T-helper 2 cell treated with Interferon-gamma antibody and Interleukin-4, amounts not matched to agents 100 ng/mL and 5 ng/mL, for 36 hours (primary cell): ENCODE results near the gene LACTB. TPM values are rescaled to one million over a fixed set of nuclear protein-coding genes. Genes with fewer than 3 reads are reported as not detected.

Source experiments
- intact Hi-C: fragments of 100-400 bp; cut with micrococcal nuclease; formaldehyde crosslinking; loops from one replicate; pipeline ENCODE4 v1.15.1; 2023
- total RNA-seq: library from RNA; stranded (reverse); gene quantifications from 2 replicates; pipeline ENCODE4 v1.2.3, GENCODE V29; 2022

LACTB gene
- total RNA-seq, 1 donor from 2014 or later: 11.2 TPM

- intact Hi-C loops: no loop called here
Observed at GRCh38 chr15:63166219-63166618, 44.6 kb downstream of the LACTB start.

- intact Hi-C loops: no loop called here
Observed at GRCh38 chr15:63169788-63170187, 48.1 kb downstream of the LACTB start.

- intact Hi-C loops: no loop called here
Observed at GRCh38 chr15:63172376-63172775, 50.7 kb downstream of the LACTB start.

- intact Hi-C loops: no loop called here
Observed at GRCh38 chr15:63172851-63173451, 51.3 kb downstream of the LACTB start.

GRCh38 chr15:63176302-63176701 lies 54.6 kb downstream of the LACTB start:
- intact Hi-C loops: no loop called here

GRCh38 chr15:63178034-63178433 lies 56.4 kb downstream of the LACTB start:
- intact Hi-C loops: no loop called here

GRCh38 chr15:63180746-63181145 lies 59.1 kb downstream of the LACTB start:
- intact Hi-C loops: no loop called here

- intact Hi-C loops: no loop called here
Observed at GRCh38 chr15:63181648-63182047, 60.0 kb downstream of the LACTB start.

GRCh38 chr15:63185206-63185605 lies 63.5 kb downstream of the LACTB start:
- intact Hi-C loops: no loop called here

GRCh38 chr15:63186065-63186464 lies 64.4 kb downstream of the LACTB start:
- intact Hi-C loops: no loop called here

- intact Hi-C loops: loop anchor here (2.0 kb wide), 2 partner anchors 45 to 65 kb away; no protein-coding TSS in a partner anchor
Observed at GRCh38 chr15:63187589-63188226, 66.0 kb downstream of the LACTB start.

- intact Hi-C loops: loop anchor here (2.0 kb wide), 2 partner anchors 44 to 66 kb away; no protein-coding TSS in a partner anchor
Observed at GRCh38 chr15:63188247-63188925, 66.7 kb downstream of the LACTB start.

- intact Hi-C loops: loop anchor here (1.0 to 2.0 kb wide), 3 partner anchors 32 to 66 kb away; partner anchors contain the start of gene RPS27L
Observed at GRCh38 chr15:63188926-63189871, 67.5 kb downstream of the LACTB start, which contains the start of gene RAB8B. Gene RAB8B (plus strand): TSS chr15:63189606. CDS start chr15:63189625, 19 bp downstream.

- intact Hi-C loops: loop anchor here (1.0 to 10.0 kb wide), 5 partner anchors 33 to 905 kb away; partner anchors contain the start of genes CIAO2A, RPS27L, SNX1 and USP3
Observed at GRCh38 chr15:63189941-63190768, 68.5 kb downstream of the LACTB start.

- intact Hi-C loops: loop anchor here (10.0 kb wide), 2 partner anchors 314 to 904 kb away; partner anchors contain the start of genes CIAO2A, SNX1 and USP3
Observed at GRCh38 chr15:63190769-63191649, 69.3 kb downstream of the LACTB start.
